Neutrophil (primary cell): ENCODE data around the gene WDR7.

Source experiments
- H3K27ac ChIP-seq: fragments of 200-600 bp; sonication (generic); 2 replicates; pipeline ENCODE4 v1.5.1; 2016; ENCODE audit warnings: mild to moderate bottlenecking, moderate library complexity
- H3K27me3 ChIP-seq: fragments of 200-600 bp; sonication (generic); 2 replicates; pipeline ENCODE4 v1.6.0; 2016; ENCODE audit warnings: mild to moderate bottlenecking
- H3K36me3 ChIP-seq: fragments of 200-600 bp; sonication (generic); 2 replicates; pipeline ENCODE4 v1.5.1; 2017
- H3K4me1 ChIP-seq, 2 experiments: fragments of 200-600 bp in 1 of 2; sonication (generic) in 1 of 2; 1 replicate in 1 of 2; 2 replicates in 1 of 2; pipeline versions ENCODE4 v1.5.1 to v1.6.1; 2013 to 2016; ENCODE audit warnings: low read depth in 1 of 2, low read length in 1 of 2, mild to moderate bottlenecking in 1 of 2, moderate library complexity in 1 of 2; ENCODE audit not compliant: control insufficient read depth in 1 of 2, insufficient read depth in 1 of 2
- H3K4me3 ChIP-seq, 2 experiments: fragments of 200-600 bp in 1 of 2; sonication (generic) in 1 of 2; 1 replicate in 1 of 2; 2 replicates in 1 of 2; pipeline ENCODE4 v1.5.1; 2013 to 2016; ENCODE audit warnings: low read depth in 1 of 2, low read length in 1 of 2, mild to moderate bottlenecking in 1 of 2, moderate library complexity in 1 of 2
- H3K9me3 ChIP-seq: fragments of 200-600 bp; sonication (generic); 2 replicates; pipeline ENCODE4 v1.5.1; 2016
- TF ChIP-seq, protein P1 (sequence below): fragments of 200-600 bp; sonication (generic); IDR thresholded peaks from 2 replicates; pipeline ENCODE4 v1.5.1; 2016; ENCODE audit warnings: antibody characterized with exemption

WDR7 gene

DNA sequence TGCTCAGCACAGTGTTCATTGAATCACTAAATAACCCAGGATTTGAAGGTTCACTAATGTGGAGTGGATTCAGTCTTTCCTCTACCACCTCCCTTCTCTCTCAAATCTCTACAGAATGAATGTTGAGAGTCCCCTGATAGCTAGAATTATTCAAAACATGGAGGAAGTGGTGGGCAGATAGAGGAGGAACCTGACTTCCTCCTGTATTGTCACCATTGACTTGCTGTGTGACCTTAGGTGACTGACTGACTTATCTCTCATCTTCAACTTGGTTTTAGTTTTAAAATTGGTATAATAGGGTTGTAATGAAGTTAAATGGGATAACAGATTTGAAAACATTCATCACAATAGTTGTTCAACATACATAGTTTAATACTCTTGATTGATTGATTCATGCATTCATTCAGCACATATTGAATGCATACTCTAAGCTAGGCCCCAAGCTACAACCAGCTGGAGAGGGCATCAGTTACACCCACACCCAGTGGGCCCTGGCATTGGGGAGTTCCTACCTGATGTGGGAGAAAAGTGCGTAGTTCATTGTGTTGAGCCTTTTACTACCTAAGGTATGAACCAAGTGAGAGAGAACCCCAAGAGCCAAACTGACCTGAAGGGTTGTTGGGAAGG lies 96.0 kb downstream of the WDR7 start:
- H3K9me3 ChIP-seq: no peaks in the 10 kb centered on the region
- no peak overlapping the region for H3K27ac ChIP-seq
- H3K36me3 ChIP-seq: no peaks in the 10 kb centered on the region
- no peaks in the 10 kb centered on the region for H3K27me3 ChIP-seq
- no peak overlapping the region for H3K4me3 ChIP-seq
- H3K4me1 ChIP-seq: no peaks in the 10 kb centered on the region
- TF ChIP-seq, protein P1, sequence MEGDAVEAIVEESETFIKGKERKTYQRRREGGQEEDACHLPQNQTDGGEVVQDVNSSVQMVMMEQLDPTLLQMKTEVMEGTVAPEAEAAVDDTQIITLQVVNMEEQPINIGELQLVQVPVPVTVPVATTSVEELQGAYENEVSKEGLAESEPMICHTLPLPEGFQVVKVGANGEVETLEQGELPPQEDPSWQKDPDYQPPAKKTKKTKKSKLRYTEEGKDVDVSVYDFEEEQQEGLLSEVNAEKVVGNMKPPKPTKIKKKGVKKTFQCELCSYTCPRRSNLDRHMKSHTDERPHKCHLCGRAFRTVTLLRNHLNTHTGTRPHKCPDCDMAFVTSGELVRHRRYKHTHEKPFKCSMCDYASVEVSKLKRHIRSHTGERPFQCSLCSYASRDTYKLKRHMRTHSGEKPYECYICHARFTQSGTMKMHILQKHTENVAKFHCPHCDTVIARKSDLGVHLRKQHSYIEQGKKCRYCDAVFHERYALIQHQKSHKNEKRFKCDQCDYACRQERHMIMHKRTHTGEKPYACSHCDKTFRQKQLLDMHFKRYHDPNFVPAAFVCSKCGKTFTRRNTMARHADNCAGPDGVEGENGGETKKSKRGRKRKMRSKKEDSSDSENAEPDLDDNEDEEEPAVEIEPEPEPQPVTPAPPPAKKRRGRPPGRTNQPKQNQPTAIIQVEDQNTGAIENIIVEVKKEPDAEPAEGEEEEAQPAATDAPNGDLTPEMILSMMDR: no peak

DNA sequence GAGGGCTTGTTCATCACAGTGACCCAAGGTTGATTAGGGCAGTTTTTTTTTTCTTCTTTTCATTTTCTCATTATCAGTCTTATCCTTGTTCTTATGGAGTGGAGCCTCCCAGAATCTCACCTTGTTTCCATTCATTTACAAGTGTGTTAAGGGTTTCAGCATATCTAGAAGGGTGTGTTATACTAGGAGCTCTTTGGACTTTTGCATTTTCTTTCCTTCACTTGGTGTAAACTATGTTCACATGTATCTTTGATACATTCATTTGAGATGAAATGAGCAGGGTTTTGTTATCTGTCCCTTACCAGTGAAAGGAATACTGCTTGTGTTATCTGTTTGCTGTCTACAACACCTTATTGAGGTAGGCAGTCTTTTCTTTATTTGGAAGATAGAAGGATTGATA lies 96.7 kb downstream of the WDR7 start:
- H3K4me1 ChIP-seq: no peaks in the 10 kb centered on the region
- no peak overlapping the region for H3K4me3 ChIP-seq
- no peaks in the 10 kb centered on the region for H3K36me3 ChIP-seq
- H3K9me3 ChIP-seq: no peaks in the 10 kb centered on the region
- no peak overlapping the region for H3K27ac ChIP-seq
- no peaks in the 10 kb centered on the region for H3K27me3 ChIP-seq
- TF ChIP-seq, protein P1: no peak

DNA sequence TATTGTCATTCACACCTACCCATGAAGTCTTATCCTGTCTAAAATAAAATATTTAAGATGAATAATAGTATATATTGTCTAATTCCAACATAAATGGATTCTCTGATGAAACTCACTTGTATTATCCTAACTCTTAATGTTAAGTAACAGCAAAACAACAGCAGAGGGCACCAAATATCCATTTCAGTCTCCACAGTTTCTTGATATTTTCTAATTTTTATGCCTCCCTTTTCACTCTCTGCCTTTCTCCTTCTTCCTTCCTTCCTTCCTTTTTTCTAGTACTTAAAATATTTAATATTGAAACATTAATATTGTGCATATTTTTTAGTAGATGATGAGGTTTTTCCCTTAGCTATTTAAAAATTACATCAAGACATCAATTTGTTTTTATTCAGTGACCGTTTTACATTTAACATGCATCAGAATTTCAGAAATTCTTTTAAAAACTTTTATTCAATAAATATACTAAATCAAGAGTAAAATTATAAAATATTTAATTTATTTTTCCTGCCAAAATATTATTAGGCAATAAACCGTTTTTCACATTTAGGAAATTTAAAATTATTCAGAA lies 97.6 kb downstream of the WDR7 start:
- Histone ChIP-seq H3K36me3 (no peaks in the 10 kb centered on the region), H3K9me3 (no peaks in the 10 kb centered on the region), H3K4me1 (no peaks in the 10 kb centered on the region), H3K27ac (no peak overlapping the region), H3K27me3 (no peaks in the 10 kb centered on the region), H3K4me3 (no peak overlapping the region)
- TF ChIP-seq, protein P1: no peak

DNA sequence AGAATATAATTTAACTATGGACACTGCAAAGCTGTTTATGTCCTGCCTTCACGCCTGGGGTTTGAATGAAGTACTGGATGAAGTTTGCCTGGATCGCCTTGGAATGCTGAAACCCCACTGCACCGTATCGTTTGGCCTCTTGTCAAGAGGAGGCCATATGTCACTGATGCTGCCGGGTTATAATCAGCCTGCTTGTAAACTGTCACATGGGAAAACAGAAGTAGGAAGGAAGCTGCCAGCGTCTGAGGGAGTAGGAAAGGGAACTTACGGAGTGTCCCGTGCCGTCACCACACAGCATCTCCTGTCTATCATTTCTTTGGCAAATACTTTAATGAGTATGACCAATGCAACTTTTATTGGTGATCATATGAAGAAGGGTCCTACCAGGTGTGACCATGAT lies 105.8 kb downstream of the WDR7 start:
- TF ChIP-seq, protein P1: no peak
- H3K4me1 ChIP-seq: no peaks in the 10 kb centered on the region
- H3K27me3 ChIP-seq: no peaks in the 10 kb centered on the region
- no peaks in the 10 kb centered on the region for H3K9me3 ChIP-seq
- no peak overlapping the region for H3K27ac ChIP-seq
- no peak overlapping the region for H3K4me3 ChIP-seq
- H3K36me3 ChIP-seq: no peaks in the 10 kb centered on the region

DNA sequence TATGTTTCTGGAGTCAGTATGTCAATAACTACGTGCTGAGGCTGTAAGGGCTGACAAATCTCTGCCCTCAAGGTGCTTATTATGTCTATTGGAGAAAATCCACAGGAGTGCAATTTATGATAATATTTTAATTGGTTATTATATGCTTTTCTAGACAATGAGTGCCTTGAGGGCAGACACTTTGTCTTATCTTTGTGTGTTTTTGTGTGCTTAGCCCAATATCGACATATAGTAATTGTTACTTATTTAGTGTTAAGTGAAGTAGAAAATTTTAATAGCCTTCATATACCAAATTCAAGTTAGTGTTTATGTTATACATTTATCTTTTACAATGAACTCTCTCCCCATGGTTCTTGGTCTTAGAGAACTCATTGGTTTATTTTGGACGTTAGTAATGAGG lies 118.9 kb downstream of the WDR7 start:
- no peaks in the 10 kb centered on the region for H3K36me3 ChIP-seq
- H3K4me3 ChIP-seq: no peak overlapping the region
- H3K27ac ChIP-seq: no peak overlapping the region
- TF ChIP-seq, protein P1: no peak
- no peaks in the 10 kb centered on the region for H3K4me1 ChIP-seq
- H3K27me3 ChIP-seq: no peaks in the 10 kb centered on the region
- H3K9me3 ChIP-seq: no peaks in the 10 kb centered on the region
